NCI-H526 treated with DMSO at 0.1 percent for 48 hours (cell line): ENCODE results near the gene DBNDD1.
A peak's percentile ranks its signal among the peaks of the same experiment; 100 is the strongest.

Experiments used
- DNase-seq: peaks from one replicate; lab custom pipeline; 2025; lab: John Stamatoyannopoulos, UW

DBNDD1 gene

DNA sequence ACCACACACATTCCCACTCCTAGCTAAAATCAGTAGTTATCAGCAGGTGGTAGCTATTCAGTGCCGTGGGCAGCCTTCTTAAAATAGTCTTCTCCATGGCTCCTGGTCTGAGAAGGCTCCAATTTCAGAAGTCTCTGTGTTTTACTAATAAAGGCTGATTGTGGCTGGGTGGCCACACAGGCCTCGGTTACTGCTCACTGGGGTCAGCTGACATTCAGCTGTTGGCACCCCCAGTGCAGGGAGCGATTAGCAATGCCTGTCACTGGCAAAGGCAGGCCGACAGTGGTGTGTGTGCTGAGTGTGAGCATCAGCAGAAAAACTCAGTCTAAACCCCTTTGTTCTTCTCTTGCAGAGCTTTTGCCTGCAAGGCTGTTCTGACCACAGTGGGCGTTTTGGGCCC lies 16.6 kb upstream of the DBNDD1 start:
- DNase-seq = no peak

DNA sequence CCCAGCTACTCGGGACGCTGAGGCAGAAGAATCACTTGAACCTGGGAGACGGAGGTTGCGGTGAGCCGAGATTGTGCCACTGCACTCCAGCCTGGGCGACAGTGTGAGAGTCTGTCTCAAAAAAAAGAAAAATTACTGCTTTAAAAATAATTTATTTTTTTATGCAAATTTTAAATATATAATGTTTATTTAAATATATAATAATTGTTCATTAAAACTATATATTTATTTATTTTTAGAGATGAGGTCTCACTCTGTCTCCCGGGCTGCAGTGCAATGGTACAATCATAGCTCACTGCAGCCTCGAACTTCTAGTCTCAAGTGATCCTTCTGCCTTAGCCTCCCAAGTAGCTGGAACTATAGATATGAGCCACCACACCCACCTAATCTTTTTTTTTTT lies 15.2 kb upstream of the DBNDD1 start:
- no peak for DNase-seq

- no peak for DNase-seq
These were observed 14.1 kb upstream of the DBNDD1 start for GRCh38 chr16:90033387-90033786.

- no peak for DNase-seq
These were observed 13.5 kb upstream of the DBNDD1 start for GRCh38 chr16:90032674-90033331.

- DNase-seq = no peak
These were observed 12.8 kb upstream of the DBNDD1 start for GRCh38 chr16:90031931-90032673.

DNA sequence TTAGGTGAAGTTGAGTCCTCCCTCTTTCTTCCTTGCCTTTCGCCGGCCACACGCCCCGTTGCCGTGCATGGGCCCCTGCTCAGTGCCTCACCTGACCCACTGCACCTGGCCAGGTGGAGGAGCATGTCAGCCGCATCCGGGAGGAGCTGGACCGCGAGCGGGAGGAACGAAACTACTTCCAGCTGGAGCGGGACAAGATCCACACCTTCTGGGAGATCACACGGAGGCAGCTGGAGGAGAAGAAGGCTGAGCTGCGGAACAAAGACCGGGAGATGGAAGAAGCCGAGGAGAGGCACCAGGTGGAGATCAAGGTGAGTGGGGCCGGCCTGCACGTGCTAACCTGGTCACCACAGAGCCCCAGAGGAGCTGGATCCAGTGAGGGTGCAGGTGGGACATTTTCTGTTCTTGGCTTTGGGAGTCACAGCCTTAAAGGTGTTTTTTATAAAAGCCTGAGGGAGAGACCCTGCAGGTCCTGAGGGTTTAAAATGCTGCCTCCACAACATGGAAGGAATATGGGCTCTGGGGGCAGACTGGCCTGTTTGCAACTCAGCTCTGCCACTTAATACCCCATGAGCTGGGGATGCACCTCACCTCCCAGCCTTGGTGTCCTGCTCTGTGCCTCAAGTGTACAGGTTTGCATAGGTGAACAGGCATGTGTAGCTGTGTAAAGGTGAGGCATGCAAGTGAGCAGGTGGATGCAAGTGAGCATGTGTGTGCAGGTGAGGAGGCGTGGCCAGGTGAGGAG lies 12.1 kb upstream of the DBNDD1 start:
- DNase-seq = no peak

- DNase-seq = no peak
These were observed 9.7 kb upstream of the DBNDD1 start for GRCh38 chr16:90028985-90029384.

- no peak for DNase-seq
These were observed 8.4 kb upstream of the DBNDD1 start for GRCh38 chr16:90027611-90028010.

DNA sequence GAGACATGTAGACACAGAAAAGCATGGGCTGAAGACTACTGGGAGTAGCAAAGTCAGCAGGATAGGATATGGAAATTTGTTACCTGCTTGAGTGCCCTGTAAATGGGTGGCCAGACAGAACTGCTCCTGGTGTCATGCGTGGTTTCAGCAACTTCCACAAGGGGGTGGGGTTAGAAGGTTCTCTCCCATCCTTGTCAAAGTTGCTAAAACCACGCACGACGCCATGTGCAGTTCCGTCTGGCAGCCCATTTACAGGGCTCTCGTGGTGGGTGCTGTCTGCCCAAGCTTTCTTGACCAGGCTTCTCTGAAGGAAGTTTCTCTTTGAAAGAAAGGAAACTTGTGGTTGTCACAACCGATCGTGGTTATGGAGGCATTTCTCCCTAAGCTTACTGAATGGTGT lies 6.9 kb upstream of the DBNDD1 start:
- DNase-seq = no peak

DNA sequence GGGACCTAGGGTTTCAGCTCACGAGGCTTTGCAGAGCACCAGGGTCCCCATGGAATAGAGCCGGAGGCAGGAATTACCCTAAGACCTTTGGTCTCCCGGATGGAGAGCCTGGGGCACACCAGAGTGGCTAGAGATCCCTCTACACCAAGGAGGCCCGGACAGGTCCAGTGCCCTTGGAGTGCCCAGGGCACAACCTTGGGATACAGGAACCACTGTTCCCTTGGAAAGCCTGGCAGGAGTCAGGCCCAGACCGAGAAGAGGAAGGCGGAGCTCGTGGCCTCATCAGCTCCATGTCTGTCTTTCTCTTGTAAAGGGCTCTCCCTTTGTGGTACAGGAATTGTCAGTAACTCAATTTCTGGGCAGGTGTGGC lies 3.8 kb upstream of the DBNDD1 start:
- DNase-seq = no peak

- peak; percentile 75 for DNase-seq
These were observed 3.2 kb upstream of the DBNDD1 start for GRCh38 chr16:90022209-90023077.

DNA sequence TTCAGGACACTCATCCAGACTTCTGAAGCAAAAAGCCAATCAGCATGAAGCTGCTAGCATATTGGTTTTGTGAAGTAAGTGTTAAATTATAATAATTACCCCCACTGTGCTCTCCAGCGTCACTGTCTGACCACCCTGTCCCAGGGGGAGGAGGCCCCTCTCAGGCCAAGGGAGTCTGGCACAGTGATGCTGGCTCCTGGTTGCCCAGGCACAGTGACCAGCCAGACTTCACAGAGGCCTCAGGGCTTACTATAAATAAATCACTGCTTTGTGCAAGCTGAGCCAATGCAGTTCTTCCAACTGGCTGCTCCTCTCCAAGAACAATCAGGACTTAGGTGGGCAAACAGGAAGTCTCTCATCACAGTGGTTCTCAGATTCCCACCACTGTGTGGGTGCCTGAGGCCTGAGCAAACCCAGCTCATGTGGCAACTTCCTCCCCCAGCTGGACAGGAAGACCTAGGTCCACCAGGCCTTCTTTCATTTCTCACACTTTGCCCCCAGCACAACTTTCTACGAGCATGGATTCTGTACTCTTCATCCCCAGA lies 1.7 kb upstream of the DBNDD1 start:
- DNase-seq = no peak

- no peak for DNase-seq
These were observed 1.1 kb upstream of the DBNDD1 start for GRCh38 chr16:90020260-90020837.

GRCh38 chr16:90019543-90020259 lies 445 bp upstream of the DBNDD1 start:
- peak; percentile 30 for DNase-seq

DNA sequence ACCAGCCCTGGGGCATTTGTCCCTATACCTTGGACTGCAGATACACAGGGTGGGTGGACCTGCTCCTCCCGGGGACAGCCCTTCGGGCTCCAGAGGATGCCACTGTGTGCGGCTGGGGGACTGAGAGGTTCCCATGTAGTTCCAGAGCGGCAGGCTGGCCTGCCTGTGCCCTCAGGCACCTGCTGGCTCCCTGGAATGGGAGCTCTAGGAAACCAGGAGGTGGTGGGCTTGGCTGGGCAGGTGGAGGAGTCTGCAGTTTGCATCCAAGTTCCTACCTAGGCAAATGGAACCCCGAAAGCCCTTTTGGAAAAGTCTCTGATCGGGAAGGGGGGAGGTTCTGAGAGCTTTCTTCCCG lies 982 bp downstream of the DBNDD1 start:
- DNase-seq = peak; percentile 16

- no peak for DNase-seq
These were observed 2.8 kb downstream of the DBNDD1 start for GRCh38 chr16:90016339-90016950.

GRCh38 chr16:90015586-90016338 lies 3.5 kb downstream of the DBNDD1 start:
- DNase-seq = no peak

- DNase-seq = no peak
These were observed 6.1 kb downstream of the DBNDD1 start for GRCh38 chr16:90012991-90013745.

DNA sequence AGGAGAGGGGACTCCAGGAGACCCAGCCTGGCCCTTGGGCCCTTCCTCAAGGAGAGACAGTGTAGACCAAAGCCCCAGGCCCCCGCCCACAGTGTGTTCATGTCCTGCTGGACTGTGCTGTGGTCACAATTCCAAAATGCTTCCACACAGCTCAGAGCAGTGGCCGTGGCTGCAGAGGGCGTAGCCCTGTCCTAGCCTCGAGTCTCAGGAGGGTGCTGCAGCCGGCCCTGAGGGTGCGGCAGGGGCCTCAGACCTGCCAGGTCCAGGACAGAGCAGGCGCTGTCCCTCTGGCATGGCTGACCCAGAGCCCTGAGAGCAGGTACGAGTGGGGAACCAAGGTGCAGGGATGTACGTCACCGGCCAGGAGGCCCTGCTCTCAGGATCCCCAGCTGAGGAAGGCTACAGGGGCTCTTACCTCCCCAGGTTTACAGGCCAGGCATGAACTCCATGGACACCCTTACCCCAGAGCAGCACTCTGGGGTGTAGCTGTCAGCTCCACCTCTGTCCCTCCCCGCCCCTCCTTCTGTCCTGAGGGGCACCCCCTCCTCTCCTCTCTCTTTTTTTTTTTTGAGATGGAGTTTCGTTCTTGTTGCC lies 7.3 kb downstream of the DBNDD1 start:
- DNase-seq = no peak
